SKM-1 treated with dmso at 0.1 percent for 144 hours (cell line): ENCODE results near the gene PNPLA4.

ENCODE experiments used
- DNase-seq: peaks from one replicate; lab custom pipeline; 2025; ENCODE audit not compliant: unreplicated experiment; lab: John Stamatoyannopoulos, UW

PNPLA4 gene

GRCh38 chrX:7927259-7928167 lies at the start of gene PNPLA4:
Gene PNPLA4 (minus strand): TSS chrX:7927413. CDS start chrX:7926119, 1,294 bp downstream.
- peak; percentile 66 for DNase-seq

GRCh38 chrX:7972586-7972985 lies 45.4 kb upstream of the PNPLA4 start:
- no peak for DNase-seq

- DNase-seq = no peak
These were observed 43.2 kb upstream of the PNPLA4 start for GRCh38 chrX:7970428-7970827.

GRCh38 chrX:7965436-7965835 lies 38.2 kb upstream of the PNPLA4 start:
- no peak for DNase-seq

GRCh38 chrX:7960246-7960645 lies 33.0 kb upstream of the PNPLA4 start:
- DNase-seq = no peak

GRCh38 chrX:7953446-7953845 lies 26.2 kb upstream of the PNPLA4 start:
- DNase-seq = no peak

GRCh38 chrX:7950865-7951264 lies 23.7 kb upstream of the PNPLA4 start:
- DNase-seq = no peak

GRCh38 chrX:7948483-7948882 lies 21.3 kb upstream of the PNPLA4 start:
- no peak for DNase-seq

GRCh38 chrX:7946960-7947359 lies 19.7 kb upstream of the PNPLA4 start:
- no peak for DNase-seq

- no peak for DNase-seq
These were observed 16.5 kb upstream of the PNPLA4 start for GRCh38 chrX:7943600-7944245.

- DNase-seq = no peak
These were observed 14.3 kb upstream of the PNPLA4 start for GRCh38 chrX:7941390-7942042.

GRCh38 chrX:7934026-7934425 lies 6.8 kb upstream of the PNPLA4 start:
- no peak for DNase-seq

GRCh38 chrX:7926914-7927258 lies 327 bp downstream of the PNPLA4 start:
- no peak for DNase-seq

GRCh38 chrX:7926501-7926900 lies 712 bp downstream of the PNPLA4 start:
- no peak for DNase-seq

GRCh38 chrX:7925867-7926472 lies 1.2 kb downstream of the PNPLA4 start:
- DNase-seq = peak; percentile 7

- no peak for DNase-seq
These were observed 5.5 kb downstream of the PNPLA4 start for GRCh38 chrX:7921750-7922149.

- DNase-seq = no peak
These were observed 18.4 kb downstream of the PNPLA4 start for GRCh38 chrX:7908821-7909220.

GRCh38 chrX:7904562-7904961 lies 22.7 kb downstream of the PNPLA4 start:
- no peak for DNase-seq

GRCh38 chrX:7891928-7892327 lies 35.3 kb downstream of the PNPLA4 start:
- DNase-seq = no peak

GRCh38 chrX:7889680-7890079 lies 37.5 kb downstream of the PNPLA4 start:
- DNase-seq = no peak

- DNase-seq = no peak
These were observed 38.1 kb downstream of the PNPLA4 start for GRCh38 chrX:7889135-7889534.

GRCh38 chrX:7876957-7877356 lies 50.3 kb downstream of the PNPLA4 start:
- DNase-seq = no peak
